Thyroid gland (tissue), 4 donors: Measurements from ENCODE around the gene CMKLR1.

Source experiments
- CTCF ChIP-seq, 6 experiments: fragments of 200-600 bp in 3 of 6; fragments of 450-650 bp in 3 of 6; sonication (generic) in 3 of 6; IDR thresholded peaks; one replicate each; pipeline ENCODE4 v1.5.1; 2016 to 2019; ENCODE audit warnings: antibody characterized with exemption in 6 of 6, mild to moderate bottlenecking in 2 of 6, inconsistent platforms in 1 of 6, moderate library complexity in 1 of 6
- POLR2A ChIP-seq, 2 donors: fragments of 450-650 bp; IDR thresholded peaks; one replicate each; pipeline ENCODE4 v1.6.1; 2017; ENCODE audit warnings: antibody characterized with exemption in 2 of 2, mild to moderate bottlenecking in 2 of 2, moderate library complexity in 1 of 2

DNA sequence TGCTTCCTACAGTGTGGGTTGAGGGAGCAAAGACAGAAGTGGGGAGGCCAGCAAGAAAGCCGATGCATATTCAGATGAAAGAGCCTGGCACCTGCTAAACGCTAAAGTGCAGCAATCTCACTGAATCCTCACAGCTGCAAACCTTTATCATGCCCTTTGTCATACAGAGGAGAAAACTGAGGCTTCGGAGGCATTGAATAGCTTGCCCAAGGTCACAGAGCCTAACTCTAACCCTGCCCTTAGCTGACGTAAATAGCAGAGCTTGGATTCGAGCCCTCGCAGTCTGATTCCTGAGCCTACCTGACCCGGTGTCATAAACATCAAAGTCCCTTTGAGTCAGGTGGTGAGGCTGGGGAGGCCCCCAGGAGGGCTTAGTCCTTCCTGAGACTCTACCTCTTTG lies 54.9 kb downstream of the CMKLR1 start:
- TF ChIP-seq CTCF (IDR thresholded peaks at IDR 0.05) = no peak
- no peak for TF ChIP-seq POLR2A (IDR thresholded peaks at IDR 0.05)
